OCI-LY1 (cell line): Measurements from ENCODE around the gene RAB40C.

Experiments used
- EZH2 ChIP-seq: fragments of 200-600 bp; sonication (generic), shearing (Covaris generic); IDR thresholded peaks from 2 replicates; pipeline ENCODE4 v1.8.0; 2017; ENCODE audit warnings: borderline replicate concordance, mixed run types, mild to moderate bottlenecking, antibody characterized with exemption, low read length, moderate library complexity, mixed read lengths
- TF ChIP-seq, protein P1 (sequence below): fragments of 200-600 bp; sonication (generic), shearing (Covaris generic); IDR thresholded peaks from 2 replicates; pipeline ENCODE4 v1.5.1; 2017; ENCODE audit warnings: mild to moderate bottlenecking, antibody characterized with exemption, low read length, moderate library complexity, mixed read lengths

GRCh38 chr16:586047-586644, 3.7 kb upstream of the RAB40C start:
- TF ChIP-seq, protein P1, sequence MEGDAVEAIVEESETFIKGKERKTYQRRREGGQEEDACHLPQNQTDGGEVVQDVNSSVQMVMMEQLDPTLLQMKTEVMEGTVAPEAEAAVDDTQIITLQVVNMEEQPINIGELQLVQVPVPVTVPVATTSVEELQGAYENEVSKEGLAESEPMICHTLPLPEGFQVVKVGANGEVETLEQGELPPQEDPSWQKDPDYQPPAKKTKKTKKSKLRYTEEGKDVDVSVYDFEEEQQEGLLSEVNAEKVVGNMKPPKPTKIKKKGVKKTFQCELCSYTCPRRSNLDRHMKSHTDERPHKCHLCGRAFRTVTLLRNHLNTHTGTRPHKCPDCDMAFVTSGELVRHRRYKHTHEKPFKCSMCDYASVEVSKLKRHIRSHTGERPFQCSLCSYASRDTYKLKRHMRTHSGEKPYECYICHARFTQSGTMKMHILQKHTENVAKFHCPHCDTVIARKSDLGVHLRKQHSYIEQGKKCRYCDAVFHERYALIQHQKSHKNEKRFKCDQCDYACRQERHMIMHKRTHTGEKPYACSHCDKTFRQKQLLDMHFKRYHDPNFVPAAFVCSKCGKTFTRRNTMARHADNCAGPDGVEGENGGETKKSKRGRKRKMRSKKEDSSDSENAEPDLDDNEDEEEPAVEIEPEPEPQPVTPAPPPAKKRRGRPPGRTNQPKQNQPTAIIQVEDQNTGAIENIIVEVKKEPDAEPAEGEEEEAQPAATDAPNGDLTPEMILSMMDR = no peak
- no peak for TF ChIP-seq EZH2
